ENCODE results near the gene ACOXL. TPM values are rescaled to one million over a fixed set of nuclear protein-coding genes. Genes with fewer than 3 reads are reported as not detected.

The ACOXL gene
- polyA plus RNA-seq, 3 donors: 0.35 TPM; not detected in 2

DNA sequence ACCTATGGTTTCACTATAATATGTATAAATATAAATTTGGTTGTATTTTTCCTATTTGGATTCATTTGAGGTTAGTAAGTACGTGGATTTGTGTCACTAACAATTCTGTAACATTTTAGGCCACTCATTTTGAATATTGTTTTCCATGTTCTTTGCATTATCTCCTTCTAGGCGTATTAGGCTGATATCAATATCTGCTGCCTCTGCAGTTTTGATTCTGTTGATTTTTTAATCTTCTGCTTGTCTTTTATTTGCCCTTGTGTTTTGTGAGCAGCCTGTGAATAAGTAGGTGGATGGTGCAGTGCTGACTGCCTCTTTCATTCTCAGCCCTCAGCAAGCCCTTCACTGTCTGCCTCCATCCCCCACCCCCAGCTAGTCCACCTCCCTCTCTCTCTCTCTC is 222.7 kb downstream of the ACOXL start:
- no peak for DNase-seq
- H3K9me3 Mint-ChIP-seq: peaks cover 0 to 6% (median 2%) of the 10 kb centered on the region in 7 donors

DNA sequence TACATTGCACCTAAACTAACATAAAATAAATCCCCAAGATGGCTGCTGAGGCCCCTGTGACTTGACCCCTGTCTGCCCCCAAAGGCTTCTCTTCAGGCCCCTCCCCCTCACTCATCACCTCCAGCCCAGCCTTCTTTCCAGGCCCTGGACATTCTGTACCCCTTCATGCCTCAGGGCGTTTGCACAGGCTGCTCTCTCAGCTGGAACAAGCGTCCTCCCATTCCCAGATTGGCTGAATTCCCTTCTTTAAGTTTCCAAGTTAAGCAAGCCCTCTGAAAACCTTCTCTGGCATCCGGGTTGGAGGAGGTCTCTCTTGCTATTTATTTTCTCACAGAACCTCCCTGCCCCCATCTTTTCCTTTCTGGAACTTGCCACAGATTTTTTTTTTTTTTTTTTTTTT is 223.2 kb downstream of the ACOXL start:
- Mint-ChIP-seq H3K4me3 (no peak overlapping the region), H3K36me3 (no peaks in the 10 kb centered on the region), H3K27me3 (ENCODE audit: low read depth in 3 of 3) (peaks cover 1 to 4% (median 3%) of the 10 kb centered on the region in 3 donors), H3K9me3 (peaks cover 0 to 6% (median 2%) of the 10 kb centered on the region in 7 donors), H3K27ac (no peak overlapping the region), H3K4me1 (peaks cover 6% of the 10 kb centered on the region)
- Histone ChIP-seq H3K4me3 (replicated peaks in 1 of 3; ENCODE audit: low read depth in 2 of 3, low read length in 3 of 3) (no peak overlapping the region), H3K27me3 (ENCODE audit: control insufficient read depth in 2 of 2, insufficient read depth in 2 of 2, low read length in 2 of 2) (no peaks in the 10 kb centered on the region), H3K27ac (ENCODE audit: low read depth in 1 of 2, low read length in 2 of 2) (no peak overlapping the region), H2AFZ (ENCODE audit: insufficient read depth, low read depth, low read length, poor library complexity, severe bottlenecking) (no peak overlapping the region), H3K4me2 (replicated peaks; ENCODE audit: extremely low read depth, low read length, poor library complexity, severe bottlenecking) (no peak overlapping the region), H3K9ac (ENCODE audit: insufficient read depth, low read length, poor library complexity, severe bottlenecking) (no peak overlapping the region), H3K79me2 (ENCODE audit: insufficient read depth, low read length) (no peaks in the 10 kb centered on the region), H3K4me1 (ENCODE audit: control insufficient read depth in 1 of 2, insufficient read depth in 2 of 2, low read length in 2 of 2) (no peaks in the 10 kb centered on the region), H3K36me3 (replicated peaks in 1 of 2; ENCODE audit: control insufficient read depth in 1 of 2, insufficient read depth in 2 of 2, low read length in 2 of 2) (no peaks in the 10 kb centered on the region), H3K9me3 (replicated peaks in 1 of 2; ENCODE audit: control insufficient read depth in 1 of 2, insufficient read depth in 1 of 2, low read length in 2 of 2) (no peaks in the 10 kb centered on the region), H4K20me1 (ENCODE audit: insufficient read depth, low read length) (no peaks in the 10 kb centered on the region)
- intact Hi-C loops (cut with micrococcal nuclease): no loop called here
- 93% methylated on average over 3 of the region's 3 CpGs for WGBS (ENCODE audit: insufficient coverage)
- DNase-seq: no peak
- TF ChIP-seq, protein P1, sequence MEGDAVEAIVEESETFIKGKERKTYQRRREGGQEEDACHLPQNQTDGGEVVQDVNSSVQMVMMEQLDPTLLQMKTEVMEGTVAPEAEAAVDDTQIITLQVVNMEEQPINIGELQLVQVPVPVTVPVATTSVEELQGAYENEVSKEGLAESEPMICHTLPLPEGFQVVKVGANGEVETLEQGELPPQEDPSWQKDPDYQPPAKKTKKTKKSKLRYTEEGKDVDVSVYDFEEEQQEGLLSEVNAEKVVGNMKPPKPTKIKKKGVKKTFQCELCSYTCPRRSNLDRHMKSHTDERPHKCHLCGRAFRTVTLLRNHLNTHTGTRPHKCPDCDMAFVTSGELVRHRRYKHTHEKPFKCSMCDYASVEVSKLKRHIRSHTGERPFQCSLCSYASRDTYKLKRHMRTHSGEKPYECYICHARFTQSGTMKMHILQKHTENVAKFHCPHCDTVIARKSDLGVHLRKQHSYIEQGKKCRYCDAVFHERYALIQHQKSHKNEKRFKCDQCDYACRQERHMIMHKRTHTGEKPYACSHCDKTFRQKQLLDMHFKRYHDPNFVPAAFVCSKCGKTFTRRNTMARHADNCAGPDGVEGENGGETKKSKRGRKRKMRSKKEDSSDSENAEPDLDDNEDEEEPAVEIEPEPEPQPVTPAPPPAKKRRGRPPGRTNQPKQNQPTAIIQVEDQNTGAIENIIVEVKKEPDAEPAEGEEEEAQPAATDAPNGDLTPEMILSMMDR (IDR thresholded peaks at IDR 0.05): no peak

More for the DNA sequence above, 222.7 kb downstream of the ACOXL start:
- H2AFZ ChIP-seq (ENCODE audit: insufficient read depth, low read depth, low read length, poor library complexity, severe bottlenecking): no peak overlapping the region
- no peak overlapping the region for H3K4me3 ChIP-seq (replicated peaks in 1 of 3; ENCODE audit: low read depth in 2 of 3, low read length in 3 of 3)
- intact Hi-C loops (cut with micrococcal nuclease): no loop called here
- no peak overlapping the region for H3K4me2 ChIP-seq (replicated peaks; ENCODE audit: extremely low read depth, low read length, poor library complexity, severe bottlenecking)
- H3K27me3 ChIP-seq (ENCODE audit: control insufficient read depth in 2 of 2, insufficient read depth in 2 of 2, low read length in 2 of 2): no peaks in the 10 kb centered on the region
- H3K27ac Mint-ChIP-seq: no peak overlapping the region
- peaks cover 6% of the 10 kb centered on the region for H3K4me1 Mint-ChIP-seq
- H3K4me1 ChIP-seq (ENCODE audit: control insufficient read depth in 1 of 2, insufficient read depth in 2 of 2, low read length in 2 of 2): no peaks in the 10 kb centered on the region
- peaks cover 1 to 4% (median 3%) of the 10 kb centered on the region in 3 donors for H3K27me3 Mint-ChIP-seq (ENCODE audit: low read depth in 3 of 3)
- no CpG with 5 or more reads among the region's 2 CpGs for WGBS (ENCODE audit: insufficient coverage)
- TF ChIP-seq, protein P1 (IDR thresholded peaks at IDR 0.05): no peak
- no peaks in the 10 kb centered on the region for H3K79me2 ChIP-seq (ENCODE audit: insufficient read depth, low read length)
- no peak overlapping the region for H3K9ac ChIP-seq (ENCODE audit: insufficient read depth, low read length, poor library complexity, severe bottlenecking)
- no peaks in the 10 kb centered on the region for H3K36me3 ChIP-seq (replicated peaks in 1 of 2; ENCODE audit: control insufficient read depth in 1 of 2, insufficient read depth in 2 of 2, low read length in 2 of 2)
- no peak overlapping the region for H3K4me3 Mint-ChIP-seq
- no peaks in the 10 kb centered on the region for H4K20me1 ChIP-seq (ENCODE audit: insufficient read depth, low read length)
- no peaks in the 10 kb centered on the region for H3K36me3 Mint-ChIP-seq
- H3K9me3 ChIP-seq (replicated peaks in 1 of 2; ENCODE audit: control insufficient read depth in 1 of 2, insufficient read depth in 1 of 2, low read length in 2 of 2): no peaks in the 10 kb centered on the region
- H3K27ac ChIP-seq (ENCODE audit: low read depth in 1 of 2, low read length in 2 of 2): no peak overlapping the region
